Activated CD4-positive, alpha-beta T cell treated with anti-CD3 and anti-CD28 coated beads for 1 hour (primary cell): ENCODE data around the gene HLA-F.

Experiments
- DNase-seq: peaks from one replicate; pipeline ENCODE4 v3.0.0-alpha.2; 2020

Gene HLA-F

GRCh38 chr6:29724937-29725869 lies 2.0 kb downstream of the HLA-F start:
- DNase-seq = no peak

- DNase-seq = no peak
Measured at GRCh38 chr6:29726001-29726400, 2.8 kb downstream of the HLA-F start.

DNA sequence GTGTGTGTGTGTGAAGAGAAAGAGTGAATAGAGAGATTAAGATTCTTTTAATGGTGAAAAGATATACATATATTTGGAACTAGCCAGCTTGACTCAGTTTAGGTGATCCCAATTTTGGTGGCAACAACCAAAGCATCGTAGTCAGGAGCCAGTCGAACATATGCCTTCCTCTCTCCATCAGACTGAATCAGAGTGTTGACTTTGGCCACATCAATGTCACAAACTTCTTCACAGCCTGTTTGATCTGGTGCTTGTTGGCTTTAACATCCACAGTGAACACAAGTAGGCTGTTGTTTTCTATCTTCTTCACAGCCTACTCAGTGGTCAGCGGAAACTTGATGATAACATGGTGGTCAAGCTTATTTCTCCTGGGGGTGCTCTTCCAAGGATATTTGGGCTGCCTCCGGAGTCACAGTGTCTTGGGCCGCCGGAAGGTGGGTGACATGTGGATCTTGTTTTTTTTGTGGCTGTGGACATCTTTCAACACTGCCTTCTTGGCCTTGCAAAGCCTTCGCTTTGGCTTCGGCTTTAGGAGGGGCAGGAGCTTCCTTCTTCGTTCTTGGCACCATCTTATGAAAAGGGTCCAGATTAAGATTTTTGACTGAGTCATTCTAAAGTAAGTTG lies 3.4 kb downstream of the HLA-F start:
- DNase-seq = no peak

GRCh38 chr6:29727637-29728036 lies 4.4 kb downstream of the HLA-F start:
- DNase-seq = no peak

- DNase-seq = no peak
Measured at GRCh38 chr6:29728173-29728874, 5.1 kb downstream of the HLA-F start.

GRCh38 chr6:29728875-29729270 lies 5.6 kb downstream of the HLA-F start:
- no peak for DNase-seq

DNA sequence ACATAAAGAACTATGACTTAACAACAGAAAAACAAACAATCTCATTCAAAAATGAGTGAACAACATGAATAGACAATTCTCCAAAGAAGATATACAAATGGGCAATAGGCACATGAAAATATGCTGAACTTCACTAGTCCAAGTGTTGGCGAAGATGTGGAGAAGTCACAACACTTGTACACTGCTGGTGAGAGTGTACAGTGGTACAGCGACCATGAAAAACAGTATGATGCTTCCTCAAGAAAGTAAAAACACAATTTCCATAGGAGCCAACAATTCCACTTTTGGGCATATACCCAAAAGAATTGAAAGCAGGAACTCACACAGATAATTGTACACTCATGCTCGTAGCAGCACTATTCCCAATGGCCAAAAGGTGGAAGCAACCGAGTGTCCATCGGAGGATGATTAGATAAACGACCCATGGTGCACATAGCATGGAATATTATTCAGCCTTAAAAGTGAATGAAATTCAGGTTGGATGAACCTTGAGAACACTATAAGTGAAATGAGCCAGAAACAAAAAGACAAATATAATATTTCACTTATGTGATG lies 6.6 kb downstream of the HLA-F start:
- no peak for DNase-seq

- DNase-seq = no peak
Measured at GRCh38 chr6:29730575-29731126, 7.4 kb downstream of the HLA-F start.

GRCh38 chr6:29731281-29731680 lies 8.0 kb downstream of the HLA-F start:
- no peak for DNase-seq

DNA sequence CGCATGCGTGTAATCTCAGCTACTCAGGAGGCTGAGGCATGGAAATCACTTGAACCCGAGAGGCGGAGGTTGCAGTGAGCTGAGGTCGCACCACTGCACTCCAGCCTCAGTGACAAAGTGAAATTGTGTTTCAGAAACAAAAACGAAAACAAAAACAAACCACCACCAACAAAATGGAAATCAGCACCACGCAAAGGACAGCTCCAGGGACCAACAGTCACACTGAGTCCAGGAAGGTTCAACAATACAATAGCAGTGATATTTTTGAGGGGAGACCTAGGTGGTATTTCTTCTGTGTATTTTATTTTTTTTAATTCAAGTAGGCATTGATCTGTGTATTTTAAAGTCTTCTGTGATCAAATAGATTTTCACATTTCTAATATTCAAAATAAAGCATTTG lies 9.8 kb downstream of the HLA-F start:
- DNase-seq = no peak

- no peak for DNase-seq
Measured at GRCh38 chr6:29734046-29735018, 11.1 kb downstream of the HLA-F start.

- no peak for DNase-seq
Measured at GRCh38 chr6:29736563-29736962, 13.3 kb downstream of the HLA-F start.

GRCh38 chr6:29737707-29738630 lies 14.7 kb downstream of the HLA-F start:
- DNase-seq = peak; percentile 55

GRCh38 chr6:29739136-29739881 lies 16.1 kb downstream of the HLA-F start:
- DNase-seq = no peak

DNA sequence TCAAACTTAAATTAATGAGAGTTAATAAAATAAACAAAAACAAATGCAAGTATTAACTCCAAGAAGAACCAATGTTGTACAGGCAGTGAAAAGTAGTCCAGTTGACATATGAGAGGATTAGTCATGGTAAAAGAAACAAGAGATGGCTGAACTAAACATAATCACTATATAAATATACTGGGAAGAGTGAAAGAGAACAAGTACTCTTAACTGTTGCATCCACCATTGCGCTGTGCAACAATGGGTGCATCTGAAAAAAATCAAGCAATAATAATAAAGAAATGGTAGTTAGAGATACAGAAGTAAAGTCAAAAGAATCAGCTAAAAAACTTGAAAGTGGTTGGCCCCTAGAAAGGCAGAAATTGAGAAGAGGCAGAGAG lies 16.6 kb downstream of the HLA-F start:
- no peak for DNase-seq

GRCh38 chr6:29741592-29741991 lies 18.4 kb downstream of the HLA-F start:
- DNase-seq = no peak

- DNase-seq = no peak
Measured at GRCh38 chr6:29742127-29742526, 18.9 kb downstream of the HLA-F start.

GRCh38 chr6:29743025-29743424 lies 19.8 kb downstream of the HLA-F start:
- no peak for DNase-seq

GRCh38 chr6:29743568-29743967 lies 20.3 kb downstream of the HLA-F start:
- no peak for DNase-seq

DNA sequence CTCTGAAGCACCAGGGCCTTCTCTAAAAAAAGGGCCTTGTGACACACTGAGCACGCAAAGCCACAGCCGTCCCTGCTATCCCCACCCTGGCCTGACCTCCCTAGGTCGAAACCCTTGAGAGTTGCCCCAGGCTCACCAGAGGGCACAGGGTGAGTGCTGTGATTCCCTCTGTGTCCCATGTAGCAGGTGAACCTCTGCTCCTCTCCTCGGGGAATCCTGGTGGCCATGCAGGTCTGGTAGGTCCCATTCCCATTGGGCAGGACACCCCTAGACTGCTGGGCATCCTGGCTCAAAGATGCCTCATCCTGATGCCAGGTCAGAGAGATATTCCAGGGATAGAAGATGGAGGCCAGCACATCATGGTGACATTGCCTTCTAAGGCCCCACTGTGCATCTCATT lies 20.9 kb downstream of the HLA-F start:
- DNase-seq = no peak
